ENCODE results near the gene SDSL. TPM values are rescaled to one million over a fixed set of nuclear protein-coding genes. Genes with fewer than 3 reads are reported as not detected.

SDSL gene
- total RNA-seq, 6 experiments from 2014 or later: 25.5 to 85.7 (median 32.3) TPM

- no CpG with 5 or more reads among the region's 14 CpGs for WGBS (ENCODE audit: insufficient coverage, low coverage, low lambda C conversion rate, missing lambda C conversion rate)
- DNase-seq: no peak
- no peak for ATAC-seq
- no peak overlapping the region for H3K4me3 ChIP-seq
- H3K27ac ChIP-seq: no peak overlapping the region
- H3K9me3 ChIP-seq: no peaks in the 10 kb centered on the region
- peaks cover 0 to 5% (median under 1%) of the 10 kb centered on the region in 4 donors for H3K36me3 ChIP-seq
- no peak for TF ChIP-seq CTCF (IDR thresholded peaks at IDR 0.05)
- no peak for TF ChIP-seq POLR2A (IDR thresholded peaks at IDR 0.05)
- intact Hi-C loops (cut with DNase I): no loop called here
- H3K27me3 ChIP-seq: no peaks in the 10 kb centered on the region
- no peaks in the 10 kb centered on the region for H3K4me1 ChIP-seq
Measured at GRCh38 chr12:113384778-113385177, 37.4 kb upstream of the SDSL start.

- WGBS (ENCODE audit: insufficient coverage, low coverage, low lambda C conversion rate, missing lambda C conversion rate): 89% methylated on average over 5 of the region's 6 CpGs
- H3K27me3 ChIP-seq: no peaks in the 10 kb centered on the region
- H3K9me3 ChIP-seq: no peaks in the 10 kb centered on the region
- H3K27ac ChIP-seq: no peak overlapping the region
- H3K36me3 ChIP-seq: peaks cover 0 to 5% (median under 1%) of the 10 kb centered on the region in 4 donors
- no peak overlapping the region for H3K4me3 ChIP-seq
- no peaks in the 10 kb centered on the region for H3K4me1 ChIP-seq
- ATAC-seq (no peak), DNase-seq (no peak)
- intact Hi-C loops (cut with DNase I): no loop called here
- TF ChIP-seq POLR2A (IDR thresholded peaks at IDR 0.05) (no peak), CTCF (IDR thresholded peaks at IDR 0.05) (no peak)
Measured at GRCh38 chr12:113385282-113385882, 36.8 kb upstream of the SDSL start.

- Histone ChIP-seq H3K27me3 (no peaks in the 10 kb centered on the region), H3K4me1 (no peaks in the 10 kb centered on the region), H3K27ac (no peak overlapping the region), H3K9me3 (no peaks in the 10 kb centered on the region), H3K36me3 (peaks cover 0 to 5% (median under 1%) of the 10 kb centered on the region in 4 donors), H3K4me3 (no peak overlapping the region)
- WGBS (ENCODE audit: insufficient coverage, low coverage, low lambda C conversion rate, missing lambda C conversion rate): 87% methylated on average over 4 of the region's 12 CpGs
- DNase-seq: no peak
- intact Hi-C loops (cut with DNase I): no loop called here
- no peak for ATAC-seq
- TF ChIP-seq CTCF (IDR thresholded peaks at IDR 0.05) (no peak), POLR2A (IDR thresholded peaks at IDR 0.05) (no peak)
Measured at GRCh38 chr12:113386866-113387566, 35.2 kb upstream of the SDSL start.

- no peak for ATAC-seq
- Histone ChIP-seq H3K9me3 (no peaks in the 10 kb centered on the region), H3K27ac (no peak overlapping the region), H3K4me1 (no peaks in the 10 kb centered on the region), H3K36me3 (peaks cover 0 to 5% (median under 1%) of the 10 kb centered on the region in 4 donors), H3K27me3 (no peaks in the 10 kb centered on the region), H3K4me3 (no peak overlapping the region)
- no peak for DNase-seq
- intact Hi-C loops (cut with DNase I): no loop called here
- TF ChIP-seq CTCF (IDR thresholded peaks at IDR 0.05) (no peak), POLR2A (IDR thresholded peaks at IDR 0.05) (no peak)
- WGBS (ENCODE audit: insufficient coverage, low coverage, low lambda C conversion rate, missing lambda C conversion rate): 84% methylated on average over 4 of the region's 11 CpGs
Measured at GRCh38 chr12:113387631-113388030, 34.5 kb upstream of the SDSL start.
